ENCODE measurements around the gene DIO3. TPM values are rescaled to one million over a fixed set of nuclear protein-coding genes. Genes with fewer than 3 reads are reported as not detected.
A peak's percentile ranks its signal among the peaks of the same experiment; 100 is the strongest.

The DIO3 gene
- 1 to 10 TPM in 1 of 5 donors, under 1 TPM in 2, not detected in 2; 0.29 to 1.8 (median 0.29) TPM for total RNA-seq
- polyA plus RNA-seq: 1 to 10 TPM; 1.1 to 3.4 (median 2.9) TPM
- long read RNA-seq, donor 1, transcript DIO3-201 (1 exons, 2,102 nt): major isoform, 9 of 9 reads
- long read RNA-seq, donor 1, partial matches to known transcripts: 0 of 9 reads
- long read RNA-seq, donor 1, other reads (novel, unspliced or antisense): 0 of 9 reads
- long read RNA-seq, donor 2, partial matches to known transcripts: 0 of 1 reads
- long read RNA-seq, donor 2, other reads (novel, unspliced or antisense): 0 of 1 reads
- long read RNA-seq, donor 3, partial matches to known transcripts: 0 of 2 reads
- long read RNA-seq, donor 3, other reads (novel, unspliced or antisense): 0 of 2 reads
- long read RNA-seq, donor 4, partial matches to known transcripts: 0 of 1 reads
- long read RNA-seq, donor 4, other reads (novel, unspliced or antisense): 0 of 1 reads
- long read RNA-seq, donor 5, transcript DIO3-201 (1 exons, 2,102 nt): major isoform, 21 of 21 reads
- long read RNA-seq, donor 5, partial matches to known transcripts: 0 of 21 reads
- long read RNA-seq, donor 5, other reads (novel, unspliced or antisense): 0 of 21 reads
- long read RNA-seq, donor 6, transcript DIO3-201 (1 exons, 2,102 nt): major isoform, 8 of 8 reads
- long read RNA-seq, donor 6, partial matches to known transcripts: 0 of 8 reads
- long read RNA-seq, donor 6, other reads (novel, unspliced or antisense): 0 of 8 reads
- long read RNA-seq, donor 7, transcript DIO3-201 (1 exons, 2,102 nt): major isoform, 14 of 14 reads
- long read RNA-seq, donor 7, partial matches to known transcripts: 0 of 14 reads
- long read RNA-seq, donor 7, other reads (novel, unspliced or antisense): 0 of 14 reads
- long read RNA-seq, donor 8, transcript DIO3-201 (1 exons, 2,102 nt): major isoform, 8 of 8 reads
- long read RNA-seq, donor 8, partial matches to known transcripts: 0 of 8 reads
- long read RNA-seq, donor 8, other reads (novel, unspliced or antisense): 0 of 8 reads
- long read RNA-seq, donor 9, transcript DIO3-201 (1 exons, 2,102 nt): major isoform, 14 of 14 reads
- long read RNA-seq, donor 9, partial matches to known transcripts: 0 of 14 reads
- long read RNA-seq, donor 9, other reads (novel, unspliced or antisense): 0 of 14 reads
- long read RNA-seq, donor 10, partial matches to known transcripts: 0 of 1 reads
- long read RNA-seq, donor 10, other reads (novel, unspliced or antisense): 0 of 1 reads

- Histone ChIP-seq H3K27me3 (peaks cover 34 to 98% (median 71%) of the 10 kb centered on the region in 3 donors), H3K4me1 (peaks cover 0 to 36% (median 15%) of the 10 kb centered on the region in 4 donors), H3K27ac (no peak within 1 kb of the TSS), H3K9me3 (peaks cover 10 to 22% (median 19%) of the 10 kb centered on the region in 4 donors), H3K4me3 (peak within 1 kb of the TSS; percentile 45 to 52 (median 48)), H3K36me3 (no peaks in the 10 kb centered on the region)
- intact Hi-C loops (cut with DNase I; ENCODE audit: low total_unique reads): no loop called here
- DNase-seq: peak in 1 of 2 donors; percentile 74
- TF ChIP-seq POLR2A (IDR thresholded peaks at IDR 0.05) (no peak), POLR2AphosphoS5 (IDR thresholded peaks at IDR 0.05) (no peak), CTCF (IDR thresholded peaks at IDR 0.05) (no peak)
- 16 to 27% (median 21%) methylated on average over 29 to 73 of the region's 73 CpGs for WGBS, 5 donors
These were observed at the start of gene DIO3 for GRCh38 chr14:101561145-101561896. Gene DIO3 (plus strand): TSS chr14:101561495.

- DNase-seq: no peak
- Histone ChIP-seq H3K4me3 (no peak overlapping the region), H3K27ac (no peak overlapping the region), H3K27me3 (no peaks in the 10 kb centered on the region), H3K36me3 (no peaks in the 10 kb centered on the region), H3K4me1 (no peaks in the 10 kb centered on the region), H3K9me3 (peaks cover 0 to 16% (median 5%) of the 10 kb centered on the region in 4 donors)
- TF ChIP-seq CTCF (IDR thresholded peaks at IDR 0.05): no peak
- TF ChIP-seq POLR2AphosphoS5 (IDR thresholded peaks at IDR 0.05): no peak
- no peak for TF ChIP-seq POLR2A (IDR thresholded peaks at IDR 0.05)
- no peak for TF ChIP-seq EP300 (IDR thresholded peaks at IDR 0.05)
- intact Hi-C loops (cut with DNase I; ENCODE audit: low total_unique reads): no loop called here
- 54 to 67% (median 57%) methylated on average over 19 to 20 of the region's 20 CpGs for WGBS, 5 donors
These were observed 49.5 kb upstream of the DIO3 start for GRCh38 chr14:101511620-101512375.

DNA sequence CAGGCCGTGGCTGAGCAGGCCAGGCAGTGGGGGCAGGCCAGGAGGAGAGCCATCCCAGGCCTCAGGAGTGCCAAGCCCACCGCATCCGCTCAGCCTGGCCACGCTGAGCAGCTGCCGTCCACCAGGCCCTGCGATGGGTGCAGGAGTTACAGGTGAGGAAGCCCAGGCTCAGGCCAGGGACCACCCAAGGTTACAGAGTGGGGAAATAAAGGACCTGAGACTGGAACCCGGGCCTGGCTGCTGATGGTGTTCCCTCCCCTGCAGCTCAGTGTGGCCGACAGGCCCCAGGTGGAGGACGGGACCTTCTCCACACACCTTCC lies 49.0 kb upstream of the DIO3 start:
- Histone ChIP-seq H3K27ac (no peak overlapping the region), H3K4me3 (no peak overlapping the region), H3K9me3 (peaks cover 0 to 16% (median 5%) of the 10 kb centered on the region in 4 donors), H3K4me1 (no peaks in the 10 kb centered on the region), H3K27me3 (no peaks in the 10 kb centered on the region), H3K36me3 (no peaks in the 10 kb centered on the region)
- WGBS, 5 donors: 66 to 89% (median 82%) methylated on average over 2 to 9 of the region's 9 CpGs
- no peak for TF ChIP-seq EP300 (IDR thresholded peaks at IDR 0.05)
- no peak for TF ChIP-seq POLR2AphosphoS5 (IDR thresholded peaks at IDR 0.05)
- TF ChIP-seq CTCF (IDR thresholded peaks at IDR 0.05): no peak
- no peak for TF ChIP-seq POLR2A (IDR thresholded peaks at IDR 0.05)
- intact Hi-C loops (cut with DNase I; ENCODE audit: low total_unique reads): no loop called here
- no peak for DNase-seq
